ENCODE measurements around the gene ADAMTS3.

The ADAMTS3 gene

GRCh38 chr4:72357908-72358307 is 211.1 kb downstream of the ADAMTS3 start:
- in situ Hi-C loops (cut with MboI; ENCODE audit: low sequenced_read_pairs) = no loop called here

DNA sequence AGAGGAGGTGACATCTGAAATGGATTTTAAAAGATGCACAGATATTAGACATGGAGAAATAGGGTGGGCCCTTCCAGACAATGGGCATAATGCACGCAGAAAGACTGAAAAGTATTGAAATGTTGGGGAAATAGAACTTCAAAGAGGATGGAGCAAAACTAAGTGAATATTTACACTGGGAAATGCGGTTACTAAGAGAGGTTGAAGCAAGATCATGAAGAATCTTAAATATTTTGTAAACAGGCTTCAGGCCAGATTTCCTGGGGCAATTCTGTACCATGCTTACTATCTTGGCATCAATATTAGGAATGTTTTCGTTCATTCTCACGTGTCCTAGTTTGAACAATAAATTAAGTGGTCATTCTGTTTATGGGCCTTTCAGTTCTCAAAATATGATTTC is 216.3 kb downstream of the ADAMTS3 start:
- in situ Hi-C loops (cut with MboI; ENCODE audit: low sequenced_read_pairs) = no loop called here

DNA sequence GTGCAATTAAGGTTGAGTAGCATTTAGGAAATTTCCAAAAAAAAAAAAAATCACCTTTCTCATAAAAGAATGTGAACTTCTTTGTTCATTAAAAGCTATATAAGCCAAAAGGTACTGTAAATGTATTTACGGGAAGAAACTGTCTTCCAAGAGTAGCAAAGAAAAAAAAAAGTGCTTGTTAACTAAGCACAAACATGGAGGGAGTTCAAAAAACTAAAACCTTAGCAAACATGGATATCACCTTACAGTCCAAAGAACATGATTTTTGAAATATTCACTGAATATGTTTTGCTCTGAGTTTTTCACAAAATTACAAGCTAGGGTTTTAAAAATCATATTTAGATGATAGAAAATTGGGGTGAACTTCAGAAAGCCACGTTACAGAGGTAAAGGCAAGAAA is 217.5 kb downstream of the ADAMTS3 start:
- in situ Hi-C loops (cut with MboI; ENCODE audit: low sequenced_read_pairs) = no loop called here

DNA sequence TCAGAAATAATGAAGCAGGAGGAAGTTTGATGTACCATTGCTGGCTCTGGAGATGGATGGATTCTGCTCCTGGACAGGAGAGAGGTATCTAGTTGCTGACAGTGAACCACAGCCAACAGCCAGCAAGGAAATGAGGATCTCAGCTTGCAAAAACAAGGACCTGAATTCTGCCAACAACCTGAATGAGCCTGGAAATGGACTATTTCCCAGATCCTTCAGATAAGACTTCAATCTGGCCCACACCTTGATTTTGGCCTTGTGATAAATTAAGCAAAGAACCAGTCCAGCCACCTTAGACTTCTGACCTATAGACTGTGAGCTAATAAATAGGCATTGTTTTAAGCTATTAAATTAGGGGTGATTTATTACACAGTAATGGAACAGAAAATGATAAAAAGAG is 220.3 kb downstream of the ADAMTS3 start:
- in situ Hi-C loops (cut with MboI; ENCODE audit: low sequenced_read_pairs) = no loop called here

GRCh38 chr4:72344418-72344817 is 224.6 kb downstream of the ADAMTS3 start:
- in situ Hi-C loops (cut with MboI; ENCODE audit: low sequenced_read_pairs) = no loop called here

- in situ Hi-C loops (cut with MboI; ENCODE audit: low sequenced_read_pairs) = no loop called here
Measured at GRCh38 chr4:72341432-72341820, 227.6 kb downstream of the ADAMTS3 start.

DNA sequence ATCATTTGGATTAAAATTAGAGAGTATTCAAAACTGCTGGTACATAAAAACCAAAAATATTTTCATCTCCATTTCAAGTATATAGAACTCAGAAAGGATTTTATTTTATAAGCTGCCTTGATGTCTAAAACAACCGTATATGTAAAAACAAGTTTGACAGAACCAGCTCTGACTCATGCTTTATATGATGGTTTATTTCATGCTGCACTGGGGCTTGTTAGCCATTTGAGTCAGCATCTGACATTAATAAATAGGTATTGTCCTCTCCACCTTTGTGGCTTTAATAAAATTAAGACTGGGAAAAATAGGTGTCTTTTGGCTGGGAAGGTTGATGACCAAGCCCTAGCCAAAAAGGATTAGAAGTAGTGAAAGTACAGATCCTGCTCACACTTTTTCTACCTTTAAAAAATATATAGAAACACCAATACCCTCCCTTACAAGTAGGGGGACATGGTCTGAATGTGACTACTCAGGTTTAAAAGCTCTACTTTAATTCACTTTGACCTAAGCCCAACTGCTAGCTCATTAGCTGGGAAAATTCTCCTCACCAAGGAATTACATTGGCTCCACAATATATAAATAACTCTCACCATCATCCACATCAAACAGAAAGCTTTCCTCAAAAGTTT is 228.1 kb downstream of the ADAMTS3 start:
- in situ Hi-C loops (cut with MboI; ENCODE audit: low sequenced_read_pairs) = no loop called here

GRCh38 chr4:72338060-72338459 is 231.0 kb downstream of the ADAMTS3 start:
- in situ Hi-C loops (cut with MboI; ENCODE audit: low sequenced_read_pairs) = no loop called here

GRCh38 chr4:72330381-72330780 is 238.6 kb downstream of the ADAMTS3 start:
- in situ Hi-C loops (cut with MboI; ENCODE audit: low sequenced_read_pairs) = no loop called here

GRCh38 chr4:72326692-72327632 is 242.1 kb downstream of the ADAMTS3 start:
- in situ Hi-C loops (cut with MboI; ENCODE audit: low sequenced_read_pairs) = no loop called here

- in situ Hi-C loops (cut with MboI; ENCODE audit: low sequenced_read_pairs) = no loop called here
Measured at GRCh38 chr4:72325215-72325614, 243.8 kb downstream of the ADAMTS3 start.

DNA sequence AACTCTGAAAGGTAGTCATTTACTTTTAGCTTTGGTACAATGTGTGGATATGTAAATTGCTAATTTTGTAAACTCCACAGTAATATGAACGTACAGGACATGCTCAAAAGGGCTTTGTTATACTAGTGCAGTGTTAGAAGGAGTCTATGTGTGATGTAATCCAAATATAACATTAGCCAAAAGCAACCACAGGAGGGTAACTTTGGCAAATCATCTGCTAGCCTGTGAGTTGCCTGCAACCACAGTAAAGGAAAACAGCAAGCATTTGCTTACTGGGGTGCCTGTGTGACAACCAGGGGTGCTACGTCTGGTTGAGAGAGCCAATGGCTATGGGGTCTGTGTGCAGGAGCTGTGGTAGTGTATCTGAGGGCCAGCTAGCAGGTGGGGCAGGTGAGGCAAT is 245.8 kb downstream of the ADAMTS3 start:
- in situ Hi-C loops (cut with MboI; ENCODE audit: low sequenced_read_pairs) = no loop called here

DNA sequence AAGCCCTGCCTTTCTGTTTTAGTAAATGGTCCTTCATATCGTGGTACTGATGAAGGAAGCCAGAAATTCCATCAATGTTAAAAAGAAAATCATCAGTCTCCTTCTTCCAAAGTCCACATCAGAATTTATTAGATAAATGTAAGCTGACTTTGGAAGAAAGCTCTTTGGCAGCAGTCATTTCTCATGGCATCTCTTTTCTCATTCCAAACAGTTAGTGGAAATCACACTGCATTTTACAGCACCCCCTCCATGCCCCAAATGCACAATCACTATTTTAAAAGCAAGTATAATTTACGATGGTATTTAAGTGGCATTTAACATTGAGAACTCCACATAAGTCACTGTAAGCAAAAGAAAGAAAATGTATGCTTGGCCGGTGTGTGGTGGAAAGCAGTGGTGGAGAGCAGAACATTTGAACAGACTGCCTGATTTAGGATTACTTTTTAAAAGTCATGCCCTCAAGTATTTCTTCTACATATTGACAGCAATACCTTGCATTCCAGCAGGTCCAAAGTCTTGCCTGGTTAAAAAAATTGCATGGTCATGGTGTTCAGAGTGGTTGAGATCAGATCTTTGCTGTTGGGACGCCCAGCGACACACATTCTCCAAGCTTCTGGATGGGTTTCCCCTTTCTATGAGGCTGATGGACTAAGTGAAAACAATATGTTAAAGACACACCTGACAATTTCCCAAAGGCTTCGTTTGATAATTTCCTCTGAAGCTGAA is 248.6 kb downstream of the ADAMTS3 start:
- in situ Hi-C loops (cut with MboI; ENCODE audit: low sequenced_read_pairs) = no loop called here

DNA sequence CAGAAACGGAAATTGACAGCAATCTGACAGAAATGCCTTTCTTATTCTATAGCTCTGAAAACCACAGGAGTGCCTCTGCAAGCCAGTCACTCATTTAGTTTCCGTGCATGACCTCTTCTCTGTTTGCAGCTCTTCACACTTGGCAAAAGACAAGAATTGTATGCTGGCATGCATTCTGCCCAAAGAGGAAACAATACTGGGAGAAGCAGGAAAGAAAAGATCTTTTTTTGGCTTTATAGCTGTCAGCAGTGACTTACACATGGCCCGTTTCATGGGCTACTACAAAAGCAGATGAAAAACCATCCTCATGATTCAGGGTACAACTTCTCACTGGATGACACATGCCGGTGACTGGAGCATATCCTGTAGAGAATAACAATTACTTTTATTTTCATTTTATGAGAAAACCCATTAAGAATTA is 249.4 kb downstream of the ADAMTS3 start:
- in situ Hi-C loops (cut with MboI; ENCODE audit: low sequenced_read_pairs) = no loop called here

DNA sequence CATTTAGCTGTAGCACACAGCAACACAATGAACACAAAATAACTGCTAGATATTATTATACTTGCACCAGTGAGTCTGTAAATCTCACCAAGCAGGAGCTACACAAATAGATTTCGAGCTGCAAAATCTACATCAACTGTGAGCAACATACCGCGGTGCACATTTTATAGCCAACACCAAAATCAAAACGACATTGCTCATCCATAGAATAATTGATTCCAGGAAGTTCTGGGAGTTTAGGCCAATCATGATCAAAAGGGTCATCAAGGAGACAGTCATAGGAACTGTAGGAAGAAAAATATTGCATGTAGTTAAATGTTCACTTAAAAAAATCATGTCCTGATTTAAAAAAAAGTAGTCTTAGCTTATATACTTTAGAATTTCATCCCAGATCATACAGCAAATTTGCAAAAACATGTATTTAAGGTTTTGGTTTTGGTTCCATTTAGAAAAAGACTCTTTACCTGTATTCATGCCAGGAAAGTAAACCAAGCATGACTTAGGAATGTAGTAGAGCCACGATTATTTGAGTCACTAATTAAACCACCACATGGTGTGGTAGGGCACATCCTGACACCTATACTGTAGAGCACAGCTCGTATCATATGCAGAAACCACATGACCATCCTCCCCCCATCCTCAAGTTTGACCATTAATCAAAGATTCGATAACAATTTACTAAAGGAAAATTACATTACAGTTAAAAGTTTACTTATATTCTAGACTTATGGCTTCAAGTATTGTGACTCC is 250.4 kb downstream of the ADAMTS3 start:
- in situ Hi-C loops (cut with MboI; ENCODE audit: low sequenced_read_pairs) = no loop called here

GRCh38 chr4:72314869-72315268 is 254.2 kb downstream of the ADAMTS3 start:
- in situ Hi-C loops (cut with MboI; ENCODE audit: low sequenced_read_pairs) = no loop called here

DNA sequence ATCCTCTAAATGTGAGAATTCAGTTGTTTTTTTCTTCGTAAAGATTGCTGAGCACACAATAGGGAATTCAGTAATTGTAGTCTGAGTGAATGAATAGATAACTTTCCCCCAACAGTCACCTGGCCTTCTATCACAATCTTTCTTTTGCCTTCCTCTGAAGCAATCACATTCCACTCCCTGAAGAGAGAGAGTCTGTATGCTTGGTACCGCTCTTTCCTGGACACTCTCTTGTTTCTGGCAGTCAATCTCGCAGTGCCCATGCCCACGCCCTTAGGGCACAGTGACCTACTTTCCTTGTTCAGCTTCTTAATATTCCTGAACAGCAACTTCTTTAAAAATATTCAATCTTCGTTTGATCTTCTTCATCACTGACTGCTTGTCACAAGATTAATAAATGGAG is 255.9 kb downstream of the ADAMTS3 start:
- in situ Hi-C loops (cut with MboI; ENCODE audit: low sequenced_read_pairs) = no loop called here

GRCh38 chr4:72312032-72312650 is 256.9 kb downstream of the ADAMTS3 start:
- in situ Hi-C loops (cut with MboI; ENCODE audit: low sequenced_read_pairs) = no loop called here

DNA sequence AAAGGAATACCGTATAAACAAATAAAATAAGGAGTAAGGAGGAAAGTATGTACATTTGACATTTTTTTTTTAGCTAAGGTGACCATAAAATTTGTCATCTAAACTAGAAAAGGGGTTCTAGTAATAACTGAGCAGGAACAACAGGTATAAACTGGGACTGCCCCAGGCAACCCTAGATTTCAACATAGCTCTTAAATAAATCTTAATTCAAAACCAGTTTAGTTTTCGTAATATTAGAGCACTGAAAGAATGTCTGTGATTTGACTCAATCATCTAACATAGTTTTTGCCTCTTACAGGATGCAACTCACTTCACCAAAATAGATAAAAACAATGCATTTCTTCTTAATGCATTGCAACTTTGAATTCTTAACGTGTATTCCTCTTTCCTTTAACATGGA is 257.7 kb downstream of the ADAMTS3 start:
- in situ Hi-C loops (cut with MboI; ENCODE audit: low sequenced_read_pairs) = no loop called here

DNA sequence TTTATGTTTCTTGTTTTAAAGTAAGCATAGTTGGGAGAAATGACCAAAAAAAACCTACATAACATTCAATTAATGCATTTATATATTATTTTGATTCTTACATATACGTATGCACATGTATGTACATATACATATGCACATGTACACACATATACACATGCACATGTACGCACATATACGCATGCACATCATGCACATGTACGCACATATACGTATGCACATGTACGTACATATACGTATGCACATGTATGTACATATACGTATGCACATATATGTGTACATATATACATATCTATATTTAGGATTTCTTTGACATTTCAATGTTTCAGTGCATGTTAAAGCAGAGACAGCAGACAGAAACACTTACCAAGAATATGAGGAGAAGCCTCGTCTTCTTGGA is 263.4 kb downstream of the ADAMTS3 start:
- in situ Hi-C loops (cut with MboI; ENCODE audit: low sequenced_read_pairs) = no loop called here

DNA sequence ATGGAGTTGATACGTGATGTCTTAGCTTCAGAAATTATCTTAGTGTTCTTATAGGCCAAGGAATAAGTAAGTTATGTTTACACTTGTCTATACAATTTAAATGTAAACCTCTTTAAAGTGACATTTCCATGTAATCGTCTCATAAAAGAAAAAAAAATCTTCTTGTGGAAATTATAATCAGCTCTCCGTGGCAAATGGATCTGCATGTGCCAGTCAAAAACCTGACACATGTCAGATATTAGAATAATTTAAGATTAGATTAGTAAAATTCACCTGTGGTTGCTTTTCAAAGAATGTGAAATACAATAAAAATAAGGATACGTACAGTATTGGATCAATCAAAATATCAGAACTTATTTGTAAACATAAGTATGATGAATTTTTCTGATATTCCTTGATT is 263.9 kb downstream of the ADAMTS3 start:
- in situ Hi-C loops (cut with MboI; ENCODE audit: low sequenced_read_pairs) = no loop called here
